HepG2 (cell line): ENCODE results near the gene TTLL11. TPM values are rescaled to one million over a fixed set of nuclear protein-coding genes. Genes with fewer than 3 reads are reported as not detected.

Source experiments
- ATAC-seq: fragments of 200-7000 bp; cut with Tn5 transposase; 3 replicates; pipeline ENCODE4 v1.9.1; 2020; ENCODE audit warnings: mild to moderate bottlenecking, moderate library complexity
- BruUV-seq: library from RNA; stranded (reverse); fragments of 400-500 nt; replicated peaks from 2 replicates; lab custom pipeline; 2021; lab: Mats Ljungman, UMichigan
- CTCF ChIA-PET: fragments of 300-600 bp; formaldehyde crosslinking; extraction: SDS; loops from one replicate; lab custom pipeline; 2021; ENCODE audit warnings: low total read pairs, inconsistent platforms, low intra/inter-chr PET ratio; lab: Yijun Ruan, JAX
- POLR2A ChIA-PET: fragments of 350-600 bp; sonication (Branson Sonifier 250); formaldehyde crosslinking; loops from one replicate; lab custom pipeline; 2020; ENCODE audit warnings: antibody characterized with exemption, inconsistent platforms; lab: Yijun Ruan, JAX
- DNase-seq: peaks from one replicate; pipeline ENCODE4 v3.0.0-alpha.2; 2015; ENCODE audit warnings: low spot score
- FAIRE-seq: peaks from 3 replicates; lab custom pipeline; 2011; peaks lifted over from hg19 to GRCh38; lab: Jason Lieb, UNC
- H2AFZ ChIP-seq: one replicate; pipeline ENCODE4 v1.6.1; 2011; ENCODE audit warnings: low read length, inconsistent platforms
- H3K27ac ChIP-seq: fragments of 300-600 bp; 3 replicates; pipeline ENCODE4 v1.8.0; 2011; ENCODE audit warnings: mixed run types, mild to moderate bottlenecking, mixed read lengths, low read length, inconsistent platforms; ENCODE audit not compliant: insufficient read depth; ENCODE audit errors: extremely low read length
- H3K27me3 ChIP-seq, 2 experiments: fragments of 200-600 bp in 1 of 2; 2 replicates in 1 of 2; 3 replicates in 1 of 2; pipeline versions ENCODE4 v1.6.0 to v1.8.0; 2011; ENCODE audit warnings: low read length in 2 of 2, mild to moderate bottlenecking in 2 of 2, moderate library complexity in 2 of 2, inconsistent platforms in 1 of 2; ENCODE audit not compliant: insufficient read depth in 2 of 2, control insufficient read depth in 1 of 2
- H3K36me3 ChIP-seq, 2 experiments: fragments of 200-600 bp in 1 of 2; replicated peaks in 1 of 2; 2 replicates in 1 of 2; 3 replicates in 1 of 2; pipeline versions ENCODE4 v1.5.1 to v1.8.0; 2011; ENCODE audit warnings: low read length in 2 of 2, inconsistent platforms in 1 of 2; ENCODE audit not compliant: insufficient read depth in 2 of 2, control insufficient read depth in 1 of 2
- H3K4me1 ChIP-seq: 2 replicates; pipeline ENCODE4 v1.5.1; 2012; ENCODE audit warnings: low read length, inconsistent platforms; ENCODE audit not compliant: insufficient read depth
- H3K4me2 ChIP-seq: 2 replicates; pipeline ENCODE4 v1.6.0; 2011; ENCODE audit warnings: low read depth, low read length, inconsistent platforms
- H3K4me3 ChIP-seq, 3 experiments: fragments of 200-600 bp in 1 of 3; sonication (generic), shearing (Covaris generic) in 1 of 3; replicated peaks in 1 of 3; 2 replicates each; pipeline ENCODE4 v1.5.1; 2011 to 2016; ENCODE audit warnings: low read length in 3 of 3, inconsistent platforms in 2 of 3, low read depth in 2 of 3, mild to moderate bottlenecking in 2 of 3, control low read depth in 1 of 3, mixed read lengths in 1 of 3; ENCODE audit not compliant: insufficient read depth in 1 of 3
- H3K79me2 ChIP-seq: one replicate; pipeline ENCODE4 v1.6.1; 2011; ENCODE audit warnings: low read length, inconsistent platforms; ENCODE audit not compliant: insufficient read depth
- H3K9ac ChIP-seq: 2 replicates; pipeline ENCODE4 v1.6.0; 2011; ENCODE audit warnings: mild to moderate bottlenecking, low read depth, low read length, inconsistent platforms; ENCODE audit not compliant: insufficient read depth
- H3K9me3 ChIP-seq: 2 replicates; pipeline ENCODE4 v1.5.1; 2012; ENCODE audit warnings: mild to moderate bottlenecking, low read length
- H4K20me1 ChIP-seq: 2 replicates; pipeline ENCODE4 v1.6.0; 2011; ENCODE audit warnings: inconsistent platforms, mild to moderate bottlenecking, low read length, moderate library complexity; ENCODE audit not compliant: insufficient read depth
- AHR ChIP-seq: IDR thresholded peaks from 2 replicates; pipeline ENCODE4 v1.6.1; 2018; ENCODE audit warnings: missing genetic modification reagents, missing compliant biosample characterization
- HMGA1 ChIP-seq: sonication (generic); formaldehyde crosslinking; conservative IDR thresholded peaks from 2 replicates; pipeline ENCODE4 v1.4.0; 2020; ENCODE audit warnings: missing genetic modification reagents
- HMGXB3 ChIP-seq: sonication (generic); formaldehyde crosslinking; IDR thresholded peaks from 2 replicates; pipeline ENCODE4 v1.4.0; 2020; ENCODE audit warnings: missing genetic modification reagents, borderline replicate concordance
- MAFG ChIP-seq: sonication (generic); formaldehyde crosslinking; IDR thresholded peaks from 2 replicates; pipeline ENCODE4 v1.5.1; 2020; ENCODE audit warnings: mild to moderate bottlenecking, missing genetic modification reagents
- MEIS1 ChIP-seq: sonication (generic); formaldehyde crosslinking; IDR thresholded peaks from 2 replicates; pipeline ENCODE4 v1.9.0; 2021; ENCODE audit warnings: mild to moderate bottlenecking, missing genetic modification reagents, moderate library complexity, borderline replicate concordance
- REL ChIP-seq: sonication (generic); formaldehyde crosslinking; conservative IDR thresholded peaks from 2 replicates; pipeline ENCODE4 v1.8.0; 2022; ENCODE audit warnings: mild to moderate bottlenecking, missing genetic modification reagents, moderate library complexity
- RELA ChIP-seq: sonication (generic); formaldehyde crosslinking; IDR thresholded peaks from 2 replicates; pipeline ENCODE4 v1.4.0; 2020; ENCODE audit warnings: missing genetic modification reagents
- RFXAP ChIP-seq: sonication (generic); formaldehyde crosslinking; IDR thresholded peaks from 2 replicates; pipeline ENCODE4 v1.4.0; 2020; ENCODE audit warnings: missing genetic modification reagents, borderline replicate concordance
- SAFB2 ChIP-seq: sonication (generic); formaldehyde crosslinking; IDR thresholded peaks from 2 replicates; pipeline ENCODE4 v1.5.1; 2020; ENCODE audit warnings: missing genetic modification reagents, low read depth, mild to moderate bottlenecking, borderline replicate concordance
- TP53 ChIP-seq: sonication (generic); formaldehyde crosslinking; conservative IDR thresholded peaks from 2 replicates; pipeline ENCODE4 v1.4.0; 2020; ENCODE audit warnings: missing genetic modification reagents
- ZNF276 ChIP-seq: sonication (generic); formaldehyde crosslinking; IDR thresholded peaks from 2 replicates; pipeline ENCODE4 v1.4.0; 2020; ENCODE audit warnings: mild to moderate bottlenecking, low read depth, missing genetic modification reagents
- ZNF414 ChIP-seq: sonication (generic); formaldehyde crosslinking; IDR thresholded peaks from 2 replicates; pipeline ENCODE4 v1.5.0; 2020; ENCODE audit warnings: missing genetic modification reagents
- ZNF530 ChIP-seq: sonication (generic); formaldehyde crosslinking; IDR thresholded peaks from 2 replicates; pipeline ENCODE4 v1.5.0; 2020; ENCODE audit warnings: low read depth, mild to moderate bottlenecking, missing genetic modification reagents
- WGBS: methylation state at CpG from one replicate; pipeline ENCODE4 v1.1.6; 2017; ENCODE audit warnings: low lambda C conversion rate; 5-methylcytosine and 5-hydroxymethylcytosine counted together
- in situ Hi-C: cut with HindIII; loops from 2 replicates; pipeline ENCODE4 v1.10.0; 2017; ENCODE audit warnings: low pct_unique_long_range_greater_than_20kb; ENCODE audit not compliant: extremely low pct_ligation_motif_present
- intact Hi-C: fragments of 100-400 bp; cut with micrococcal nuclease; formaldehyde crosslinking; loops from one replicate; pipeline ENCODE4 v1.10.0; 2022; ENCODE audit not compliant: unreplicated experiment
- polyA plus RNA-seq, 8 experiments: library from polyadenylated mRNA; depleted of rRNA in 3 of 8; stranded (reverse) in 7 of 8; unstranded in 1 of 8; fragments of >200 nt; fragmentation: Illumina TruSeq in 4 of 8; extraction: Trizol in 4 of 8; gene quantifications; 2 replicates each; pipeline versions ENCODE4 v1.2.1 to v1.2.3, GENCODE V29; 2011 to 2016; ENCODE audit warnings: low read depth in 4 of 8, missing spikeins in 1 of 8, mixed read lengths in 1 of 8; ENCODE audit not compliant: insufficient read depth in 1 of 8
- total RNA-seq, 5 experiments: library from RNA; depleted of rRNA; stranded (reverse); fragments of >200 nt; fragmentation: Illumina TruSeq; extraction: Trizol; gene quantifications; 2 replicates each; pipeline ENCODE4 v1.2.3, GENCODE V29; 2016; ENCODE audit warnings: low read depth in 1 of 5
- TF ChIP-seq, protein P1 (sequence below): sonication (generic); formaldehyde crosslinking; IDR thresholded peaks from 2 replicates; pipeline ENCODE4 v1.8.0; 2022; ENCODE audit warnings: missing genetic modification reagents, mild to moderate bottlenecking, inconsistent platforms, borderline replicate concordance
- TF ChIP-seq, protein P2 (sequence below): sonication (generic); formaldehyde crosslinking; IDR thresholded peaks from 2 replicates; pipeline ENCODE4 v1.4.0; 2020; ENCODE audit warnings: missing genetic modification reagents

TTLL11 gene
- total and polyA plus RNA-seq, 2 of the 13 experiments (the other 11 are each of a cell fraction or from before 2014, with no cell fraction given): 4.5 to 5.2 TPM

DNA sequence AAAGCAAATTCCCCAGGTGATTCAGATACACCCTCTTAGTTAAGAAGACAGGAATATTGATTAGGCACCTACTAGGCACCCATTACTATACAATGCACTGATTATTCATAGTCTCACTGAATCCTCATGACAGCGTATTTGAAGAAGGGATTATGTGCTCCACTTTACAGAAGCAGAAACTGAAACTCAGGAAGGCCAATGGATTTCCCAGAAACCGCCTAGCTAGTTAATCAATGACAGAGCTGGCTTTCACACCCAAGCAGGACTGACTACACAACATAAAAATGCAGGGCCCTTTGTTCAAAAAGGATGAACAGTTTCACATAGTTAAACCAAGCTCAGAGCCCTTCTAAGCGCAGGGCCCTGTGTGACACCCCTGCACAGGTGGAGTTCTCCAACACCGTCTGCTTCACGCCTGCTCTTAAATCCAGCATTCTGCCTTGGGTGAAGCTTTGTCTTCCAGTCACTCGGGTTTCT, 117.3 kb downstream of the TTLL11 start:
- in situ Hi-C loops (loop anchor here (25.0 kb wide), 1 partner anchor 239 kb away; no protein-coding TSS in a partner anchor), intact Hi-C loops (loop anchor here (5.0 kb wide), 1 partner anchor 239 kb away; no protein-coding TSS in a partner anchor)
- H4K20me1 ChIP-seq: no peaks in the 10 kb centered on the region
- CTCF ChIA-PET: no interaction called here
- H3K4me2 ChIP-seq: peak overlapping the region; percentile 76
- no peak overlapping the region for H2AFZ ChIP-seq
- peak overlapping the region; percentile 40 for H3K9ac ChIP-seq
- peak; percentile 96 for ATAC-seq
- no peaks in the 10 kb centered on the region for H3K36me3 ChIP-seq
- peak; percentile 96 for FAIRE-seq
- peak overlapping the region; percentile 9 to 43 (median 13) for H3K4me3 ChIP-seq
- H3K9me3 ChIP-seq: no peaks in the 10 kb centered on the region; the same call in 1 of the 2 replicates
- peak; percentile 94 for DNase-seq
- H3K79me2 ChIP-seq: no peaks in the 10 kb centered on the region
- 2% methylated on average over 6 of the region's 6 CpGs for WGBS
- no TSS peak for BruUV-seq
- H3K27ac ChIP-seq: peak overlapping the region; percentile 56
- H3K27me3 ChIP-seq: no peaks in the 10 kb centered on the region
- peaks cover 47% of the 10 kb centered on the region for H3K4me1 ChIP-seq
- POLR2A ChIA-PET: interaction anchor here (0.8 to 1.8 kb wide), 4 partner anchors 14 to 232 kb away, joined by 3 to 9 read pairs (median 4); no protein-coding TSS in a partner anchor
- TF ChIP-seq, protein P1, sequence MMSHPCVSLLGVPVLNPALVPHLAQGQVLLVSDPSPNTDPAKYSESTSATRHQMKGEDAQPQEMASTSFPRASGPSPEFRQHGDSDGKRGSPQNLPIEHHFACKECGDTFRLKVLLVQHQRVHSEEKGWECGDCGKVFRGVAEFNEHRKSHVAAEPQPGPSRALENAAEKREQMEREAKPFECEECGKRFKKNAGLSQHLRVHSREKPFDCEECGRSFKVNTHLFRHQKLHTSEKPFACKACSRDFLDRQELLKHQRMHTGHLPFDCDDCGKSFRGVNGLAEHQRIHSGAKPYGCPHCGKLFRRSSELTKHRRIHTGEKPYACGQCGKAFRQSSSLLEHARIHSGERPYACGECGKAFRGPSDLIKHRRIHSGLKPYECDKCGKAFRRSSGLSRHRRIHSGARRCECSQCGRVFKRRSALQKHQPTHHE (CRISPR knock-in tag): no peak
- no peak for TF ChIP-seq ZNF530 (CRISPR knock-in tag)
- TF ChIP-seq RFXAP (CRISPR knock-in tag): no peak
- no peak for TF ChIP-seq SAFB2 (CRISPR knock-in tag)
- TF ChIP-seq HMGXB3 (CRISPR knock-in tag): no peak
- TF ChIP-seq AHR (CRISPR knock-in tag): no peak
- TF ChIP-seq TP53: no peak
- TF ChIP-seq MAFG (CRISPR knock-in tag): no peak
- no peak for TF ChIP-seq HMGA1 (CRISPR knock-in tag)
- TF ChIP-seq MEIS1 (CRISPR knock-in tag): peak; percentile 4; the same call in 1 of the 2 replicates
- TF ChIP-seq ZNF276: no peak
- TF ChIP-seq ZNF414 (CRISPR knock-in tag): no peak
- TF ChIP-seq REL (CRISPR knock-in tag): no peak
- no peak for TF ChIP-seq RELA (CRISPR knock-in tag)
- TF ChIP-seq, protein P2, sequence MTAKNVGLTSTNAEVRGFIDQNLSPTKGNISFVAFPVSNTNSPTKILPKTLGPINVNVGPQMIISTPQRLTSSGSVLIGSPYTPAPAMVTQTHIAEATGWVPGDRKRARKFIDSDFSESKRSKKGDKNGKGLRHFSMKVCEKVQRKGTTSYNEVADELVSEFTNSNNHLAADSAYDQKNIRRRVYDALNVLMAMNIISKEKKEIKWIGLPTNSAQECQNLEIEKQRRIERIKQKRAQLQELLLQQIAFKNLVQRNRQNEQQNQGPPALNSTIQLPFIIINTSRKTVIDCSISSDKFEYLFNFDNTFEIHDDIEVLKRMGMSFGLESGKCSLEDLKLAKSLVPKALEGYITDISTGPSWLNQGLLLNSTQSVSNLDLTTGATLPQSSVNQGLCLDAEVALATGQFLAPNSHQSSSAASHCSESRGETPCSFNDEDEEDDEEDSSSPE: no peak
